H1 (cell line): ENCODE measurements around the gene ZNF396.

Experiments used
- CEBPB ChIP-seq: IDR thresholded peaks from 2 replicates; pipeline ENCODE4 v1.6.1; 2012; ENCODE audit warnings: low read depth, low read length
- CHD1 ChIP-seq: IDR thresholded peaks from 2 replicates; pipeline ENCODE4 v1.6.1; 2012; ENCODE audit warnings: low read depth, low read length, improper control_type of control experiment
- CREB1 ChIP-seq: IDR thresholded peaks from 2 replicates; pipeline ENCODE4 v1.6.1; 2012; ENCODE audit warnings: inconsistent platforms
- TF ChIP-seq, protein P1 (sequence below): IDR thresholded peaks from 2 replicates; pipeline ENCODE4 v1.6.1; 2012; ENCODE audit warnings: inconsistent platforms
- TF ChIP-seq, protein P2 (sequence below), 3 experiments: IDR thresholded peaks; 1 replicate in 2 of 3; 2 replicates in 1 of 3; pipeline versions ENCODE4 v1.5.1 to v1.6.1; 2011; ENCODE audit warnings: low read length in 3 of 3, mild to moderate bottlenecking in 3 of 3, inconsistent platforms in 2 of 3, low read depth in 1 of 3, moderate library complexity in 1 of 3; ENCODE audit not compliant: insufficient read depth in 1 of 3; ENCODE audit errors: control extremely low read depth in 1 of 3

DNA sequence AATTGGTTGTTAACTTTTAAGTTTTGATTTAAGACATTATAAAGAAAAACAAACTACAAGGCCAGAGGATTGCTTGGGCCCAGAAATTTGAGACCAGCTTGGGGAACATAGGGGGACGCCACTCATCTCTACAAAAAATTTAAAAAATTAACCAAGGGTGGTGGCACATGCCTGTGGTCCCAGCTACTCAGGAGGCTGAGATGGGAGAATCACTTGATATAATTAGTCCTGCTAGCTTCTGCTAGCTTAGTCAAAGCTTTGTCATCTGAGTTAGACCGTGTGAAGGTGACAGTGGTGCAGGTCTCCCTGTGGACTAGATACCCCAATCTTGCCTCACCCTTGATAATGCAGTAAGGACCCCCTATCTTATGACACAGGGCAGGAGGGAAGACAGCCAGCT, 6.0 kb upstream of the ZNF396 start:
- TF ChIP-seq, protein P1, sequence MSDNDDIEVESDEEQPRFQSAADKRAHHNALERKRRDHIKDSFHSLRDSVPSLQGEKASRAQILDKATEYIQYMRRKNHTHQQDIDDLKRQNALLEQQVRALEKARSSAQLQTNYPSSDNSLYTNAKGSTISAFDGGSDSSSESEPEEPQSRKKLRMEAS = no peak
- TF ChIP-seq, protein P2, sequence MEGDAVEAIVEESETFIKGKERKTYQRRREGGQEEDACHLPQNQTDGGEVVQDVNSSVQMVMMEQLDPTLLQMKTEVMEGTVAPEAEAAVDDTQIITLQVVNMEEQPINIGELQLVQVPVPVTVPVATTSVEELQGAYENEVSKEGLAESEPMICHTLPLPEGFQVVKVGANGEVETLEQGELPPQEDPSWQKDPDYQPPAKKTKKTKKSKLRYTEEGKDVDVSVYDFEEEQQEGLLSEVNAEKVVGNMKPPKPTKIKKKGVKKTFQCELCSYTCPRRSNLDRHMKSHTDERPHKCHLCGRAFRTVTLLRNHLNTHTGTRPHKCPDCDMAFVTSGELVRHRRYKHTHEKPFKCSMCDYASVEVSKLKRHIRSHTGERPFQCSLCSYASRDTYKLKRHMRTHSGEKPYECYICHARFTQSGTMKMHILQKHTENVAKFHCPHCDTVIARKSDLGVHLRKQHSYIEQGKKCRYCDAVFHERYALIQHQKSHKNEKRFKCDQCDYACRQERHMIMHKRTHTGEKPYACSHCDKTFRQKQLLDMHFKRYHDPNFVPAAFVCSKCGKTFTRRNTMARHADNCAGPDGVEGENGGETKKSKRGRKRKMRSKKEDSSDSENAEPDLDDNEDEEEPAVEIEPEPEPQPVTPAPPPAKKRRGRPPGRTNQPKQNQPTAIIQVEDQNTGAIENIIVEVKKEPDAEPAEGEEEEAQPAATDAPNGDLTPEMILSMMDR (IDR thresholded peaks at IDR 0.05; ENCODE audit: control extremely low read depth in 1 of 3, insufficient read depth in 1 of 3, low read depth in 1 of 3, low read length in 3 of 3) = no peak
- TF ChIP-seq CEBPB (no peak), CREB1 (no peak), CHD1 (no peak)
